Fibroblast of lung (primary cell): Measurements from ENCODE around the gene CMIP. TPM values are rescaled to one million over a fixed set of nuclear protein-coding genes. Genes with fewer than 3 reads are reported as not detected.

Source experiments
- DNase-seq, 2 donors: peaks; one replicate each; pipeline versions ENCODE4 v3.0.0 to v3.0.0-alpha.2; 2010; ENCODE audit warnings: low read depth in 2 of 2
- H2AFZ ChIP-seq: 2 replicates; pipeline ENCODE4 v1.5.1; 2012; ENCODE audit warnings: low read length, control low read depth, inconsistent platforms
- H3K27ac ChIP-seq: 2 replicates; pipeline ENCODE4 v1.5.1; 2011; ENCODE audit warnings: low read length, control low read depth; ENCODE audit not compliant: insufficient read depth
- H3K27me3 ChIP-seq: 2 replicates; pipeline ENCODE4 v1.5.1; 2011; ENCODE audit warnings: mild to moderate bottlenecking, low read length; ENCODE audit not compliant: control insufficient read depth, insufficient read depth
- H3K36me3 ChIP-seq: 2 replicates; pipeline ENCODE4 v1.5.1; 2011; ENCODE audit warnings: low read length; ENCODE audit not compliant: control insufficient read depth, insufficient read depth
- H3K4me1 ChIP-seq: 2 replicates; pipeline ENCODE4 v1.5.1; 2011; ENCODE audit warnings: low read length; ENCODE audit not compliant: control insufficient read depth, insufficient read depth; ENCODE audit errors: extremely low read depth
- H3K4me2 ChIP-seq: 2 replicates; pipeline ENCODE4 v1.5.1; 2011; ENCODE audit warnings: low read length, control low read depth; ENCODE audit not compliant: insufficient read depth; ENCODE audit errors: extremely low read depth
- H3K4me3 ChIP-seq, 4 experiments: fragments of 200-600 bp in 1 of 4; sonication (generic) in 1 of 4; replicated peaks in 1 of 4; 2 replicates each; pipeline ENCODE4 v1.5.1; 2011 to 2016; ENCODE audit warnings: low read length in 4 of 4, low read depth in 3 of 4, mild to moderate bottlenecking in 3 of 4, control low read depth in 2 of 4, inconsistent platforms in 1 of 4, mixed read lengths in 1 of 4; ENCODE audit not compliant: insufficient read depth in 1 of 4; ENCODE audit errors: control extremely low read depth in 1 of 4
- H3K79me2 ChIP-seq: 2 replicates; pipeline ENCODE4 v1.5.1; 2012; ENCODE audit warnings: mild to moderate bottlenecking, low read length, inconsistent platforms; ENCODE audit not compliant: control insufficient read depth, insufficient read depth
- H3K9ac ChIP-seq: 2 replicates; pipeline ENCODE4 v1.5.1; 2011; ENCODE audit warnings: mild to moderate bottlenecking, low read length, control low read depth; ENCODE audit not compliant: insufficient read depth
- H3K9me3 ChIP-seq: 2 replicates; pipeline ENCODE4 v1.5.1; 2012; ENCODE audit warnings: low read depth, low read length; ENCODE audit not compliant: control insufficient read depth, insufficient read depth
- H4K20me1 ChIP-seq: 2 replicates; pipeline ENCODE4 v1.5.1; 2011; ENCODE audit warnings: low read length; ENCODE audit not compliant: control insufficient read depth, insufficient read depth; ENCODE audit errors: extremely low read depth
- CTCF ChIP-seq, 2 donors: IDR thresholded peaks in 1 of 2; conservative IDR thresholded peaks in 1 of 2; 1 replicate in 1 of 2; 2 replicates in 1 of 2; pipeline ENCODE4 v1.5.1; 2011 to 2012; ENCODE audit warnings: low read length in 2 of 2, control low read depth in 1 of 2, inconsistent platforms in 1 of 2, low read depth in 1 of 2, mild to moderate bottlenecking in 1 of 2
- EZH2 ChIP-seq: IDR thresholded peaks from 2 replicates; pipeline ENCODE4 v1.5.1; 2012; ENCODE audit warnings: low read length, control low read depth, mild to moderate bottlenecking; ENCODE audit errors: missing control alignments
- polyA plus RNA-seq, 2 donors: library from polyadenylated mRNA; depleted of rRNA in 1 of 2; stranded (reverse) in 1 of 2; unstranded in 1 of 2; fragments of >200 nt; gene quantifications; 2 replicates each; pipeline ENCODE4 v1.2.1, GENCODE V29; 2011 to 2012; ENCODE audit warnings: missing spikeins in 1 of 2
- total RNA-seq: library from RNA; depleted of rRNA; stranded (reverse); fragments of >200 nt; gene quantifications from 2 replicates; pipeline ENCODE4 v1.2.1, GENCODE V29; 2014

The CMIP gene
- total and polyA plus RNA-seq, 2 donors (not counting 1 experiment from before 2014, with no cell fraction given), result 1.9 to 5.1 TPM

- no peaks in the 10 kb centered on the region for H4K20me1 ChIP-seq
- no peak overlapping the region for H2AFZ ChIP-seq
- H3K27me3 ChIP-seq, result no peaks in the 10 kb centered on the region
- no peak overlapping the region for H3K4me3 ChIP-seq
- no peaks in the 10 kb centered on the region for H3K9me3 ChIP-seq
- H3K4me2 ChIP-seq, result no peak overlapping the region
- no peaks in the 10 kb centered on the region for H3K36me3 ChIP-seq
- peaks cover 7% of the 10 kb centered on the region for H3K79me2 ChIP-seq
- peaks cover 5% of the 10 kb centered on the region for H3K4me1 ChIP-seq
- no peak overlapping the region for H3K9ac ChIP-seq
- peak overlapping the region; percentile 34 for H3K27ac ChIP-seq
- peak; percentile 67 to 75 for DNase-seq
- TF ChIP-seq EZH2 (no peak), CTCF (conservative IDR thresholded peaks at IDR 0.05 in 1 of 2, IDR thresholded peaks at IDR 0.05 in 1 of 2; ENCODE audit: low read depth in 1 of 2, low read length in 2 of 2) (no peak)
These were observed 28.9 kb downstream of the CMIP start for GRCh38 chr16:81473558-81473957.

- peak overlapping the region; percentile 34 for H3K27ac ChIP-seq
- TF ChIP-seq CTCF (conservative IDR thresholded peaks at IDR 0.05 in 1 of 2, IDR thresholded peaks at IDR 0.05 in 1 of 2; ENCODE audit: low read depth in 1 of 2, low read length in 2 of 2), result no peak
- TF ChIP-seq EZH2, result no peak
- H3K27me3 ChIP-seq, result no peaks in the 10 kb centered on the region
- H3K9me3 ChIP-seq, result no peaks in the 10 kb centered on the region
- H2AFZ ChIP-seq, result no peak overlapping the region
- H3K36me3 ChIP-seq, result no peaks in the 10 kb centered on the region
- DNase-seq, result no peak
- H4K20me1 ChIP-seq, result no peaks in the 10 kb centered on the region
- no peak overlapping the region for H3K9ac ChIP-seq
- H3K4me1 ChIP-seq, result peaks cover 7% of the 10 kb centered on the region
- peaks cover 7% of the 10 kb centered on the region for H3K79me2 ChIP-seq
- H3K4me2 ChIP-seq, result no peak overlapping the region
- H3K4me3 ChIP-seq, result no peak overlapping the region
These were observed 29.7 kb downstream of the CMIP start for GRCh38 chr16:81473969-81474959.
